K562 (cell line): ENCODE data around the gene NVL.

ENCODE experiments used
- ARNT ChIP-seq, 2 experiments: fragments of 450-650 bp; IDR thresholded peaks; 2 replicates each; pipeline ENCODE4 v1.6.1; 2016; ENCODE audit warnings: mild to moderate bottlenecking in 1 of 2
- ELK1 ChIP-seq: sonication (generic); formaldehyde crosslinking; IDR thresholded peaks from 2 replicates; pipeline ENCODE4 v1.8.1; 2022; ENCODE audit warnings: missing genetic modification reagents
- JUN ChIP-seq, 2 experiments: sonication (generic) in 1 of 2; formaldehyde crosslinking in 1 of 2; IDR thresholded peaks; 2 replicates each; pipeline versions ENCODE4 v1.6.1 to v1.8.0; 2012 to 2022; ENCODE audit warnings: borderline replicate concordance in 2 of 2, mild to moderate bottlenecking in 2 of 2, improper control_type of control experiment in 1 of 2, low read depth in 1 of 2, low read length in 1 of 2, missing genetic modification reagents in 1 of 2
- MXI1 ChIP-seq: IDR thresholded peaks from 2 replicates; pipeline ENCODE4 v1.6.1; 2011; ENCODE audit warnings: low read depth, mild to moderate bottlenecking, improper control_type of control experiment, low read length
- PCBP2 ChIP-seq: fragments of 200-400 bp; formaldehyde crosslinking; IDR thresholded peaks from 2 replicates; pipeline ENCODE4 v1.6.1; 2018; ENCODE audit warnings: low read length, low read depth, mild to moderate bottlenecking, moderate library complexity; ENCODE audit not compliant: poor library complexity, severe bottlenecking
- RFX1 ChIP-seq: fragments of 450-650 bp; IDR thresholded peaks from 2 replicates; pipeline ENCODE4 v1.6.1; 2016; ENCODE audit warnings: mild to moderate bottlenecking, moderate library complexity
- SIN3A ChIP-seq, 2 experiments: fragments of 150-350 bp in 1 of 2; IDR thresholded peaks; 2 replicates each; pipeline ENCODE4 v1.6.1; 2011 to 2016; ENCODE audit warnings: borderline replicate concordance in 2 of 2, low read depth in 2 of 2, low read length in 2 of 2, mild to moderate bottlenecking in 2 of 2, moderate library complexity in 2 of 2; ENCODE audit not compliant: control insufficient read depth in 1 of 2
- ZNF217 ChIP-seq: sonication (generic); formaldehyde crosslinking; IDR thresholded peaks from 2 replicates; pipeline ENCODE4 v1.8.0; 2022; ENCODE audit warnings: mild to moderate bottlenecking, missing genetic modification reagents
- ZNF232 ChIP-seq: sonication (generic); formaldehyde crosslinking; IDR thresholded peaks from 2 replicates; pipeline ENCODE4 v1.8.0; 2022; ENCODE audit warnings: mild to moderate bottlenecking, missing genetic modification reagents
- ZNF609 ChIP-seq: sonication (generic); formaldehyde crosslinking; IDR thresholded peaks from 2 replicates; pipeline ENCODE4 v1.8.1; 2023; ENCODE audit warnings: missing genetic modification reagents, mild to moderate bottlenecking, borderline replicate concordance

GRCh38 chr1:224266915-224267856 lies 62.8 kb downstream of the NVL start:
- TF ChIP-seq SIN3A (IDR thresholded peaks at IDR 0.05; ENCODE audit: borderline replicate concordance in 2 of 2, control insufficient read depth in 1 of 2, low read depth in 2 of 2, low read length in 2 of 2) (no peak), JUN (IDR thresholded peaks at IDR 0.05; ENCODE audit: borderline replicate concordance, low read depth, low read length) (no peak), JUN (CRISPR knock-in tag; IDR thresholded peaks at IDR 0.05; ENCODE audit: borderline replicate concordance) (no peak), ZNF217 (no peak), ARNT (IDR thresholded peaks at IDR 0.05) (no peak), PCBP2 (no peak), MXI1 (no peak), ELK1 (CRISPR knock-in tag) (no peak), ZNF609 (CRISPR knock-in tag) (no peak), ZNF232 (CRISPR knock-in tag) (no peak), RFX1 (no peak)
